ENCODE measurements around the gene LDB1. TPM values are rescaled to one million over a fixed set of nuclear protein-coding genes. Genes with fewer than 3 reads are reported as not detected.

Gene LDB1
- total RNA-seq, 6 donors from 2014 or later: 31.5 to 243 (median 54.9) TPM

GRCh38 chr10:102086196-102086595, 34.0 kb downstream of the LDB1 start:
- Histone ChIP-seq H3K4me1 (no peaks in the 10 kb centered on the region), H3K4me3 (no peak overlapping the region), H3K27me3 (no peaks in the 10 kb centered on the region), H3K36me3 (no peaks in the 10 kb centered on the region), H3K9me3 (no peaks in the 10 kb centered on the region), H3K27ac (no peak overlapping the region)
- WGBS, 2 donors: 89 to 90% methylated on average over 8 of the region's 8 CpGs
- ATAC-seq (ENCODE audit: low FRiP score in 2 of 2): no peak
- no peak for DNase-seq
- TF ChIP-seq POLR2AphosphoS5 (IDR thresholded peaks at IDR 0.05) (no peak), POLR2A (IDR thresholded peaks at IDR 0.05) (no peak), CTCF (IDR thresholded peaks at IDR 0.05) (no peak), EP300 (IDR thresholded peaks at IDR 0.05) (no peak)

- ATAC-seq (ENCODE audit: low FRiP score in 2 of 2): no peak
- no peak for DNase-seq
- no peak overlapping the region for H3K27ac ChIP-seq
- 77 to 85% methylated on average over 3 of the region's 3 CpGs for whole genome bisulfite sequencing, 2 donors
- no peak for TF ChIP-seq POLR2A (IDR thresholded peaks at IDR 0.05)
- TF ChIP-seq CTCF (IDR thresholded peaks at IDR 0.05): no peak
- TF ChIP-seq POLR2AphosphoS5 (IDR thresholded peaks at IDR 0.05): no peak
- TF ChIP-seq EP300 (IDR thresholded peaks at IDR 0.05): no peak
- no peaks in the 10 kb centered on the region for H3K9me3 ChIP-seq
- no peaks in the 10 kb centered on the region for H3K36me3 ChIP-seq
- no peak overlapping the region for H3K4me3 ChIP-seq
- no peaks in the 10 kb centered on the region for H3K4me1 ChIP-seq
- no peaks in the 10 kb centered on the region for H3K27me3 ChIP-seq
These were observed 34.8 kb downstream of the LDB1 start for GRCh38 chr10:102085336-102085735.

- no peak overlapping the region for H3K4me3 ChIP-seq
- H3K4me1 ChIP-seq: no peaks in the 10 kb centered on the region
- no peaks in the 10 kb centered on the region for H3K27me3 ChIP-seq
- no peaks in the 10 kb centered on the region for H3K36me3 ChIP-seq
- no peak for DNase-seq
- H3K27ac ChIP-seq: no peak overlapping the region
- no peaks in the 10 kb centered on the region for H3K9me3 ChIP-seq
- ATAC-seq (ENCODE audit: low FRiP score in 2 of 2): no peak
- TF ChIP-seq CTCF (IDR thresholded peaks at IDR 0.05) (no peak), EP300 (IDR thresholded peaks at IDR 0.05) (no peak), POLR2AphosphoS5 (IDR thresholded peaks at IDR 0.05) (no peak), POLR2A (IDR thresholded peaks at IDR 0.05) (no peak)
- 90 to 91% methylated on average over 3 of the region's 3 CpGs for WGBS, 2 donors
These were observed 36.6 kb downstream of the LDB1 start for GRCh38 chr10:102083541-102083940.

- peak; percentile 89 to 93 for ATAC-seq (ENCODE audit: low FRiP score in 2 of 2)
- peak in 1 of 2 donors; percentile 85 for DNase-seq
- Histone ChIP-seq H3K36me3 (peaks cover 0 to 6% (median 0%) of the 10 kb centered on the region in 4 donors), H3K9me3 (no peaks in the 10 kb centered on the region), H3K27me3 (no peaks in the 10 kb centered on the region), H3K4me1 (peaks cover 11 to 15% (median 13%) of the 10 kb centered on the region in 4 donors), H3K27ac (no peak overlapping the region), H3K4me3 (no peak overlapping the region)
- no peak for TF ChIP-seq POLR2AphosphoS5 (IDR thresholded peaks at IDR 0.05)
- peak; percentile 84 to 90 (median 88) for TF ChIP-seq CTCF (IDR thresholded peaks at IDR 0.05)
- 73 to 84% methylated on average over 4 of the region's 4 CpGs for WGBS, 2 donors
These were observed 47.3 kb downstream of the LDB1 start for GRCh38 chr10:102072673-102073527.

DNA sequence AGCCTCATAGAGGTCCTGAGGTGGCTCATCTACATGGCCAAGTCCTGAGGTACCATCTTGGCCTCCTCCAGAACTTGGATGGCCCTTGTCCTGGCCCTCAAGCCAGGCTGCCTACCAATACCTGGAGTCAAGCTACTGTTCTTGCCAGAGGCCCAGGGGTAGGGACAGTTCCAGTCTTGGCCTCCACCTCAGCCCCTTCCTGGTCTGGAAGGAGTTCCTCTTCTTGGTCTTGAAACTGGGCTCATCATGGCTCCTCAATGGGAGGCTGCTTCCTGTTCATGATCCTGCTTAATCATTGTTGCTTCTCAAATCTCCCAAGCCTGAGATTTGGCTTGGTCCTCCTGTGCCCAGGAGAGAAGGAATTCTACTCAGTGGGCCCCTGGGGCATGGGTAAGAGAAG, 51.1 kb downstream of the LDB1 start:
- H3K27ac ChIP-seq: peak overlapping the region in 3 of 4 donors; percentile 1 to 40 (median 26)
- H3K4me1 ChIP-seq: peaks cover 31 to 44% (median 35%) of the 10 kb centered on the region in 4 donors
- H3K36me3 ChIP-seq: peaks cover 0 to 17% (median 0%) of the 10 kb centered on the region in 4 donors
- no peak overlapping the region for H3K4me3 ChIP-seq
- no peaks in the 10 kb centered on the region for H3K9me3 ChIP-seq
- peak in 1 of 2 donors; percentile 28 for DNase-seq
- ATAC-seq (ENCODE audit: low FRiP score in 2 of 2): no peak
- no peaks in the 10 kb centered on the region for H3K27me3 ChIP-seq
- TF ChIP-seq EP300 (IDR thresholded peaks at IDR 0.05): no peak
- TF ChIP-seq CTCF (IDR thresholded peaks at IDR 0.05): no peak
- TF ChIP-seq POLR2AphosphoS5 (IDR thresholded peaks at IDR 0.05): no peak
- TF ChIP-seq POLR2A (IDR thresholded peaks at IDR 0.05): no peak

All from upper lobe of left lung (tissue), 6 donors.